ENCODE results near the gene CERT1. TPM values are rescaled to one million over a fixed set of nuclear protein-coding genes. Genes with fewer than 3 reads are reported as not detected.

CERT1 gene
- total and polyA plus RNA-seq, 9 of the 15 experiments (the other 6 are each of a cell fraction or from before 2014, with no cell fraction given): 3.4 to 24.7 (median 9.8) TPM

GRCh38 chr5:75336615-75337336 is 174.7 kb downstream of the CERT1 start, which contains the start of gene HMGCR (continued):
- TF ChIP-seq MGA (IDR thresholded peaks at IDR 0.05) (peak; percentile 90), RBM34 (IDR thresholded peaks at IDR 0.05; ENCODE audit: borderline replicate concordance, insufficient read depth, low read length) (no peak), FOXO4 (CRISPR knock-in tag; IDR thresholded peaks at IDR 0.05) (no peak), SIN3A (IDR thresholded peaks at IDR 0.05; ENCODE audit: borderline replicate concordance in 2 of 2, control insufficient read depth in 1 of 2, low read depth in 2 of 2, low read length in 2 of 2) (peak; percentile 16 to 30; a peak in 2 of 4 replicates), EP400 (IDR thresholded peaks at IDR 0.05) (peak; percentile 87), HCFC1 (IDR thresholded peaks at IDR 0.05; ENCODE audit: low read depth, low read length) (peak; percentile 36; the same call in 1 of the 2 replicates), NRF1 (conservative IDR thresholded peaks at IDR 0.05 in 1 of 2, IDR thresholded peaks at IDR 0.05 in 1 of 2) (peak; percentile 91 to 93), ARNT (IDR thresholded peaks at IDR 0.05) (peak in 1 of 2 experiments; percentile 28; a peak in 2 of 4 replicates), ZNF263 (CRISPR knock-in tag; IDR thresholded peaks at IDR 0.05; ENCODE audit: borderline replicate concordance) (no peak; the same call in 1 of the 2 replicates), UBTF (IDR thresholded peaks at IDR 0.05; ENCODE audit: borderline replicate concordance in 1 of 2, low read depth in 2 of 2, low read length in 2 of 2) (peak; percentile 39 to 71; a peak in 1 of 4 replicates)
